IMR-90 (cell line): ENCODE data around the gene C20orf202. TPM values are rescaled to one million over a fixed set of nuclear protein-coding genes. Genes with fewer than 3 reads are reported as not detected.

Source experiments
- ATAC-seq: fragments of 200-7000 bp; cut with Tn5 transposase; 2 replicates; pipeline ENCODE4 v1.9.1; 2020; ENCODE audit warnings: low read depth, mild to moderate bottlenecking, moderate library complexity
- BruUV-seq: library from RNA; stranded (reverse); fragments of 400-500 nt; replicated peaks from 2 replicates; lab custom pipeline; 2021; lab: Mats Ljungman, UMichigan
- CTCF ChIA-PET: fragments of 300-600 bp; formaldehyde crosslinking; extraction: SDS; loops from one replicate; lab custom pipeline; 2021; ENCODE audit warnings: antibody characterized with exemption; lab: Yijun Ruan, JAX
- POLR2A ChIA-PET: fragments of 300-600 bp; sonication (Branson Sonifier 250); formaldehyde crosslinking; loops from one replicate; lab custom pipeline; 2022; ENCODE audit warnings: antibody characterized with exemption; ENCODE audit not compliant: unreplicated experiment; lab: Charles Lee
- DNase-seq: peaks from one replicate; pipeline ENCODE4 v3.0.0; 2013
- H2AFZ ChIP-seq: replicated peaks from 2 replicates; pipeline ENCODE3; 2013; ENCODE audit warnings: low read length, mild to moderate bottlenecking; ENCODE audit not compliant: poor library complexity
- H2AK5ac ChIP-seq: 2 replicates; pipeline ENCODE4 v1.6.1; 2013; ENCODE audit warnings: low read depth, low read length, inconsistent platforms
- H2AK9ac ChIP-seq: replicated peaks from 2 replicates; pipeline ENCODE3; 2013; ENCODE audit warnings: mild to moderate bottlenecking, low read depth, low read length, moderate library complexity; ENCODE audit not compliant: poor library complexity
- H2BK120ac ChIP-seq: 2 replicates; pipeline ENCODE4 v1.6.1; 2013; ENCODE audit warnings: low read depth, low read length, inconsistent platforms
- H2BK15ac ChIP-seq: 3 replicates; pipeline ENCODE4 v1.6.1; 2013; ENCODE audit warnings: low read depth, low read length, inconsistent platforms
- H2BK20ac ChIP-seq: 2 replicates; pipeline ENCODE4 v1.6.1; 2013; ENCODE audit warnings: low read depth, mild to moderate bottlenecking, inconsistent platforms, low read length, moderate library complexity
- H2BK5ac ChIP-seq: 2 replicates; pipeline ENCODE4 v1.6.1; 2013; ENCODE audit warnings: mild to moderate bottlenecking, low read depth, low read length, inconsistent platforms; ENCODE audit not compliant: poor library complexity, severe bottlenecking
- H3K14ac ChIP-seq: replicated peaks from 2 replicates; pipeline ENCODE4 v1.6.1; 2013; ENCODE audit warnings: low read depth, low read length, inconsistent platforms
- H3K18ac ChIP-seq: 2 replicates; pipeline ENCODE4 v1.6.1; 2013; ENCODE audit warnings: low read depth, low read length, control low read depth
- H3K23ac ChIP-seq: 2 replicates; pipeline ENCODE4 v1.6.1; 2013; ENCODE audit warnings: low read depth, low read length, inconsistent platforms
- H3K27ac ChIP-seq: 2 replicates; pipeline ENCODE4 v1.5.1; 2013; ENCODE audit warnings: mild to moderate bottlenecking, control low read depth, low read length; ENCODE audit not compliant: insufficient read depth
- H3K27me3 ChIP-seq: 2 replicates; pipeline ENCODE4 v1.6.1; 2013; ENCODE audit warnings: low read length; ENCODE audit not compliant: control insufficient read depth, insufficient read depth
- H3K36me3 ChIP-seq: 2 replicates; pipeline ENCODE4 v1.6.1; 2013; ENCODE audit warnings: low read length, mixed read lengths; ENCODE audit not compliant: control insufficient read depth, insufficient read depth
- H3K4ac ChIP-seq: 2 replicates; pipeline ENCODE4 v1.6.1; 2013; ENCODE audit warnings: low read depth, low read length, inconsistent platforms
- H3K4me1 ChIP-seq: 2 replicates; pipeline ENCODE4 v1.6.1; 2013; ENCODE audit warnings: low read length, mixed read lengths; ENCODE audit not compliant: control insufficient read depth, insufficient read depth
- H3K4me2 ChIP-seq: 2 replicates; pipeline ENCODE4 v1.6.1; 2013; ENCODE audit warnings: low read depth, mild to moderate bottlenecking, control low read depth, low read length, moderate library complexity
- H3K4me3 ChIP-seq: 2 replicates; pipeline ENCODE4 v1.5.1; 2013; ENCODE audit warnings: low read depth, mild to moderate bottlenecking, control low read depth, low read length, moderate library complexity; ENCODE audit not compliant: insufficient read depth
- H3K56ac ChIP-seq: 2 replicates; pipeline ENCODE4 v1.6.1; 2013; ENCODE audit warnings: low read length, inconsistent platforms; ENCODE audit not compliant: insufficient read depth; ENCODE audit errors: extremely low read depth
- H3K79me1 ChIP-seq, 2 experiments: 2 replicates each; pipeline ENCODE4 v1.6.1; 2013; ENCODE audit warnings: low read length in 2 of 2, inconsistent platforms in 1 of 2, low read depth in 1 of 2
- H3K9ac ChIP-seq: 2 replicates; pipeline ENCODE4 v1.6.1; 2013; ENCODE audit warnings: low read depth, low read length, control low read depth
- H3K9me1 ChIP-seq: 2 replicates; pipeline ENCODE4 v1.6.1; 2013; ENCODE audit warnings: low read length, inconsistent platforms; ENCODE audit not compliant: insufficient read depth
- H3K9me3 ChIP-seq: 2 replicates; pipeline ENCODE4 v1.6.1; 2013; ENCODE audit warnings: low read length; ENCODE audit not compliant: control insufficient read depth, insufficient read depth
- H4K20me1 ChIP-seq: 2 replicates; pipeline ENCODE4 v1.6.1; 2013; ENCODE audit warnings: low read length, inconsistent platforms; ENCODE audit not compliant: insufficient read depth
- H4K5ac ChIP-seq: 2 replicates; pipeline ENCODE4 v1.6.1; 2013; ENCODE audit warnings: mild to moderate bottlenecking, low read depth, low read length, control low read depth
- H4K8ac ChIP-seq, 2 experiments: 2 replicates each; pipeline ENCODE4 v1.6.1; 2013; ENCODE audit warnings: low read depth in 2 of 2, low read length in 2 of 2, control low read depth in 1 of 2, inconsistent platforms in 1 of 2
- H4K91ac ChIP-seq: 2 replicates; pipeline ENCODE4 v1.6.1; 2013; ENCODE audit warnings: low read depth, low read length, inconsistent platforms; ENCODE audit not compliant: insufficient read depth
- NFE2L2 ChIP-seq: fragments of 150-350 bp; IDR thresholded peaks from 2 replicates; pipeline ENCODE4 v1.6.1; 2016; ENCODE audit warnings: low read depth, mild to moderate bottlenecking, low read length
- WGBS, 2 experiments: methylation state at CpG; one replicate each; pipeline versions ENCODE4 v1.1.5 to v1.1.7; 2013; ENCODE audit warnings: missing lambda C conversion rate in 2 of 2; ENCODE audit not compliant: insufficient read length in 1 of 2; ENCODE audit errors: extremely low coverage in 2 of 2; 5-methylcytosine and 5-hydroxymethylcytosine counted together
- dilution Hi-C: fragments of 300-500 bp; cut with HindIII; formaldehyde crosslinking; loops from one replicate; pipeline ENCODE4 v1.14.3; 2018; ENCODE audit warnings: low sequenced_read_pairs; ENCODE audit not compliant: unreplicated experiment
- in situ Hi-C: fragments of 300-500 bp; cut with MboI; formaldehyde crosslinking; loops from 3 replicates; pipeline ENCODE4 v1.14.3; 2019; ENCODE audit warnings: low sequenced_read_pairs, inconsistent platforms, mixed read lengths
- intact Hi-C: fragments of 100-400 bp; cut with micrococcal nuclease; formaldehyde crosslinking; loops from 2 replicates; pipeline ENCODE4 v1.10.0; 2022
- polyA plus RNA-seq, 3 experiments: library from polyadenylated mRNA; depleted of rRNA; stranded (reverse); fragments of >200 nt; gene quantifications; 2 replicates each; pipeline ENCODE4 v1.2.3, GENCODE V29; 2012; ENCODE audit warnings: low replicate concordance in 1 of 3
- total RNA-seq: library from RNA; depleted of rRNA; stranded (reverse); fragments of >200 nt; gene quantifications from 2 replicates; pipeline ENCODE4 v1.2.3, GENCODE V29; 2012

C20orf202 gene
- total and polyA plus RNA-seq, 2 of the 4 experiments (the other 2 are of a cell fraction), result not detected

DNA sequence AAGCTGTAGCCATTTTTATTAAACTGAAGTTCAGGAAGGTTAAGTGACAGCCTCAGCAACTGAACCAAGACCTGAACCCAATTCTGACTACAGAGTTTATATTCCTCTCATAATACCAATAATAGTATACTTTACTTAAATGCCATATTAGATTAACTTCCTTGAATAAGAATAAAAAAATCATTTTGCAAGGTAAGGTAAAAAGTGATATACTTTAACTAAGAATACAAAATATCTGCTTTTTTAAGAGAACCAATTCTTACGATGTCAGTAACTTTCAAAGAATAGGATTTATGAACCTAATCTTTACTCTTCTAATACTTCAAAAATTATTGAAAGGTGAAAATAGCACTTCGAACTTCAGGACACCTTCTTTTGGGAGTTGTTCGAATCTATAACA is 26.3 kb downstream of the C20orf202 start:
- Histone ChIP-seq H2BK20ac (no peak overlapping the region), H2AK5ac (no peak overlapping the region), H3K4me3 (no peak overlapping the region), H3K9me3 (no peaks in the 10 kb centered on the region; the same call in 1 of the 2 replicates), H3K27ac (no peak overlapping the region), H3K9me1 (no peaks in the 10 kb centered on the region), H3K18ac (no peak overlapping the region), H3K56ac (no peak overlapping the region), H3K4ac (no peak overlapping the region), H2AK9ac (no peak overlapping the region), H4K5ac (no peak overlapping the region), H3K4me2 (no peak overlapping the region), H2BK120ac (no peak overlapping the region), H3K9ac (no peak overlapping the region), H2BK15ac (no peak overlapping the region), H3K23ac (no peak overlapping the region), H3K4me1 (no peaks in the 10 kb centered on the region), H4K20me1 (no peaks in the 10 kb centered on the region), H2AFZ (no peak overlapping the region), H3K79me1 (no peaks in the 10 kb centered on the region), H3K36me3 (no peaks in the 10 kb centered on the region), H3K27me3 (peaks cover 17% of the 10 kb centered on the region), H2BK5ac (no peak overlapping the region), H3K14ac (no peak overlapping the region), H4K8ac (no peak overlapping the region), H4K91ac (no peak overlapping the region)
- intact Hi-C loops, result no loop called here
- CTCF ChIA-PET, result no interaction called here
- dilution Hi-C loops, result no loop called here
- no peak for TF ChIP-seq NFE2L2
- no peak for DNase-seq
- in situ Hi-C loops, result no loop called here
- ATAC-seq, result no peak
- POLR2A ChIA-PET, result no interaction called here
- WGBS, 2 experiments, result no CpG with 5 or more reads among the region's 3 CpGs
- BruUV-seq, result no TSS peak
